GM21717 (cell line): ENCODE data around the gene FAM240A.
"Not testable (repeated sequence)": the region's sequence is repeated elsewhere in the genome, so short reads cannot be mapped to it uniquely, and the experiment has no call there.

Experiments
- ATAC-seq: cut with Tn5 transposase; IDR thresholded peaks from one replicate; pipeline ENCODE4 v1.9.1; 2021; ENCODE audit warnings: mild to moderate bottlenecking, moderate library complexity; ENCODE audit not compliant: unreplicated experiment

FAM240A gene

DNA sequence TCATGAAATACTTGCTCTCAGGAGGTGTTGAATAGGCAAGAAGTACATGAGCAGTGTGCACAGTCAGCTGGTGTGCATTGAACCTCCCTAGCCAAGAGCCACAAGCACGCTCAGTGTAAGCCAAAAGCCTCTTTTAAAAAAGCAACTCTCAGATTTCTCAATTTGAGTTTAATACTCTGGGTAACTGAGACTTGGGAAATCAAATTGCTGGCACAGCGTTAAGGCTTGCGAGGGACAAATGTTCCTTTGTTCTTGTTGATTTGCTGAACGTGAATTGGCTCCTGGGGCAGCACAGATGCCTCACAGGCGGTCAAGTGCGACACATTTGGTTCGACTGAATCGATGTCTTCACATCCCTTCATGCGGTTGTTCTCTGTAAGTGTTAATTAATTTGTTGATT is at the start of gene FAM240A:
Gene FAM240A (plus strand): TSS at position 202 of the 400 bp plus-strand sequence. CDS start 159 bp downstream, at position 361.
- no peak for ATAC-seq

GRCh38 chr3:46564190-46565021 is 47.9 kb upstream of the FAM240A start:
- no peak for ATAC-seq

DNA sequence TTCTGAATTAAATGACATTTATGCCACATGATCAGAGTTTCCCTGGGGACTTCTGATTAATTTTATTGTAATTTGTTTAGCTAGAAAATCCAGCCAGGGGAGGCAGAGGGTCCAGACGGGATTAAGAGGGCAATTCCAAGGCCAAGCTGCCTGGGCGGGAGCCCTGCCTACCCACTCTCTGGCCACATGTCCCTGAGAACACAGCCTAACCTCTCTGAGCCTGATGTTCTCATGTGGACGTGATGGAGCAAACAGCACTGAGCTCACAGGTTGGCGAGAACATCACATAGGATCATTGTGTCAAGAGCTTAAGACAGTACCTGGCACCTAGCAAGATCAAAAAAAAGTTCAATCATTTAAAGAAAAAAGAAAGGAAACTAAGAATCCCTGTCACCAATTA is 47.2 kb upstream of the FAM240A start:
- ATAC-seq = no peak

DNA sequence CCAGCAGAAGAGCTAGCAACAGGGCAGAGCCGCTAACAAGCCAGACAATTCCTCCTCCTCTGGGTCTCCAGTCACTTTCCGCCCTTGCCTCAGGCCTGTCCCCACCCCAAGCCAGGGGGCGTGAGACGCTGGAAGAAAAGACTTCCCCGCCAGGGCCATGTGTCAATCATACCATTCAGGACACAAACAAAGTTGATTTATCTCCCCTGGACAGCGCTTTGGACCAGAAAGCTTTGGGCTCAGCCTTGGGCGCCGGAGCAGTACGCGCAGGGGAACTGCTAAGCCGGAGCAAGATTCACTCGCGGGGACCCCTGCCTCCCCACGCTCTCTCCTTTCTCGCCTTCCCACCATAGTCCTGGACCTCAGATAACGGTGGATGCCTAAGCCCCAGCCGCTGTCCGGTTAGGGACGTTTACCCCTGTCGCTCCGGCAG is 46.7 kb upstream of the FAM240A start:
- ATAC-seq = no peak

DNA sequence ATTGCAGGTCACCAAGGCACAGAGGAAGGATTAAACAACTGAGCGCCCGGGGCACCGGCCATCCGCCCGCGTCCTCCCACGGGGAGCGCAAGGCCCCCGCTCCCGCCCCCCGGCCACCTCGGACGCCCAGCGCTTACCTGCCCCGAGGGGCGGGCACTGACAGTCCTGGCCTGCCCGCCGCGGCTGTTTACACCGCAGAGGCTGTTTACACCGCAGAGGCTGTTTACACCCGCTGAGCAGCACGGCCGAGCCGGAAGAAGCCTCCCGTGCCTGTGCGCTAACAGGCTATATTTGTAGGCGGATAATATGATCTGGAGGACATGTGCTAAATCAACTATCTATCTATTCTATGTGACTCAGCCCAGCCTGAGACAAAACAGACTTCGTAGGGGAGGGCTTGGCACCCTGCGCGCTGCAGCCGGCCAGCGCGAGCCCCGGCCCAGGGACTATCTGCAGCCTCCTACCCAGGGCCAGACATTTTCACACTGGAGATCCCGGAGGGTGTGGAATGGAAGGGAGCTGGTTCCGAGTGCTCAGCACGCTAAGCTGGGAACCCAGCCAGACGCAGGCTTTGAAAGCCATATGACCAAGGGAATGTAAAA is 46.2 kb upstream of the FAM240A start, which contains the start of gene LRRC2:
Gene LRRC2 (minus strand): TSS at position 263 of the 602 bp plus-strand sequence. CDS start 14,711 bp downstream, outside the sequence.
- no peak for ATAC-seq

- no peak for ATAC-seq
Observed at GRCh38 chr3:46571684-46572083, 40.6 kb upstream of the FAM240A start.

DNA sequence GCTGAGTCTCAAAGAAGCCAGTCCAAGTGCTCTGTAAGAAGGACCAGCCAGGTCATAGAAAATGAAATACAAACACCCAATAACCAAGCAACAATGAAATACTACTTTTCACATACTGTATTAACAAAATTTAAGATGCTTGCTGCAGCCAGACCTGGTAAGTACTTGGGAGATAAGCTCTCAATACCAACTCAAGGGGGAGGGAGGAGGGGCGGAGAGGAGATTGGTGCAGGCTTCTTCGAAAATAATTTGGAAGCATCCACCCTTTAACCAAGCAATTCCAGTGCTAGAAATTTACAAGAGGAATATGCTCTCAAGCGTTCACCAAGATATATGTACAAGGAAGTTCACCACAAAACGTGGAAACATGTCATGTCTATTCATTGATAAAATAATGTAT is 38.6 kb upstream of the FAM240A start:
- no peak for ATAC-seq

GRCh38 chr3:46574243-46574646 is 38.1 kb upstream of the FAM240A start:
- ATAC-seq = no peak

GRCh38 chr3:46574881-46575576 is 37.3 kb upstream of the FAM240A start:
- ATAC-seq = no peak

DNA sequence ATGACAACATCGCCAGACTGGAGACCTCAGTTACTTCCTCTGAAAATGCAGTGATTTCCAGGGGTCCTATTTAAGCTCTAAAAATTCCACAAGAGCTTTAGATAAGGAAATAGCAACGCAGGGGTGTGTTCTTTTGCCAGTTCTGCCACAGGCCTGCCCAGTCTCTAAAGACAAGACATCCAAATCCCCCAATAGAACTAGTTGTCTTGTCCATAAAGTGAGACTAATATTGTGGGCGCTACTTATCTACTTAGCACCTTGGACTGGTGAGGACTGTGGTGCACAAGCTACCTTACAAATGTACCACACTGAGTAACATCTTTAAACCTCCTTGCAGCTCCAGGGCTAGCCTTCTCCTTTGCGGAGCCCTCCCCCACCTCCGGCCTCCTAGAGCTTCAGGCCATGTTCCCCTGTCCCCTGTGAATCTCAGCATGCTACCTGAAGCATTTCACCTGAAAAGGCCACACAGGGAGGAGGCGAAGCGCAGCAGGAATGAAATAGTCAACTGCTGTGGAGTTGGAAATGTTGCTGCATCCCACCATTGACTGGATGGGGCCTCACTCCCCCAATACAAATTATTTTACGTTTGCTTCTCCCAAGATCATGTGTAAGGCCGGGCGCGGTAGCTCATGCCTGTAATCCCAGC is 36.6 kb upstream of the FAM240A start:
- no peak for ATAC-seq

DNA sequence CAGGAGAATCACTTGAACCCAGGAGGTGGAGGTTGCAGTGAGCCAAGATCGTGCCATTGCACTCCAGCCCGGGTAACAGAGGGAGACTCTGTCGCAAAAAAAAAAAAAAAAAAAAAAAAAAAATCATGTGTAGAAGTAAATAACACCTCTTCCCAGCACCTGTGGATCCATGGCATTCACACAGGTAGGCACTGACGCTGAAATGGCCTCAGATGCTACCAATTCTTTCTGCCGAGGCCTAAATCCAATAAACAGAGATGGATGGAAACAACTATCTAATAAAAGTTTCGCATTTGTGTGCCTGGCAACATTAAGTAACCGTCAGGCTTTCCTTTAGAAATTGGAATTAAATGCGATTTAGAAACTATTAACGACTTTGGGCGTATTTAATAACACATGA is 35.9 kb upstream of the FAM240A start:
- no peak for ATAC-seq

GRCh38 chr3:46576879-46577278 is 35.4 kb upstream of the FAM240A start:
- ATAC-seq = no peak

- ATAC-seq = not testable (repeated sequence)
Observed at GRCh38 chr3:46577580-46578249, 34.6 kb upstream of the FAM240A start.

DNA sequence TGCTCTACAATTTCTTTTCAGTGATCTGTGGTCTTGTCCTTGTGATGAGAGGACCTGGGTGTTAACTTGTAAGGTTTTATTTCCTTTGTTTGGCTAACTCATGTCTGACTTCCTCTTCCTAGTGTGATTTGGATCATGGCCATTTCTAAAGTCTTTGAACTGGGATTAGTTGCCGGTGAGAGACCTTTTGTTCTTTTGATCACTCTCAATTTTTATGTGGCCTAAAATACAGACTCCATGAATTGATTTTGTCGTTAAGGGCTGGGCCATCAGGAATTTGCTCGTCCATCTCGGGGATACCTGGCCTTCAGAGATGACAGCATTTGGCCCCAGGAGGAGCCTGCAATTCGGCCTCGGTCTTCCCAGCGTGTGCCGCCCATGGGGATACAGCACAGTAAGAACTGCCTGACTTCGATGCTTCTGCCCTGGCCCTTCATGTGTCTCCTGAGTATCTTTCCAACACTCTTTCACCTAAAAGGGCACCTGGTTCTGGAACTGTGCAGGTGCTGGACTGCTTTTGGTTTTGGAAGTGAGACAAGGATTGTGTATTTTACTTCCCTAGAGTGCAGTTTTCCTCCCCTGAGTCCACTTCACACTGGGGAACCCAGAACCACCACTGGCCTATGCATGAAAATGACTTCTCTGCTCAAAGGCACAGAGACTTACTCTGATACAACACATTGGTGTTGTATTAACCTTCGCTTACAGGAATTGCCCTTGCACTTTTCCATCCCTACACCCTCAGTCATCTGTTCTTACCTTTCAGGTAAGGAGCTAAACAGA is 33.2 kb upstream of the FAM240A start:
- no peak for ATAC-seq

GRCh38 chr3:46579756-46580286 is 32.5 kb upstream of the FAM240A start:
- no peak for ATAC-seq

- ATAC-seq = no peak
Observed at GRCh38 chr3:46580675-46581074, 31.6 kb upstream of the FAM240A start.

GRCh38 chr3:46584598-46585467 is 27.5 kb upstream of the FAM240A start:
- no peak for ATAC-seq
